Osteocyte (in vitro differentiated cells): ENCODE data around the gene PARD3B. TPM values are rescaled to one million over a fixed set of nuclear protein-coding genes. Genes with fewer than 3 reads are reported as not detected.

Experiments used
- DNase-seq: peaks from one replicate; pipeline ENCODE4 v3.0.0; 2021; ENCODE audit warnings: mixed read lengths; ENCODE audit not compliant: unreplicated experiment; ENCODE audit errors: extremely low spot score
- H3K27ac Mint-ChIP-seq: one replicate; pipeline ENCODE4 v1.8.0; 2021; ENCODE audit warnings: mild to moderate bottlenecking, mixed read lengths; ENCODE audit not compliant: unreplicated experiment
- H3K27me3 Mint-ChIP-seq: one replicate; pipeline ENCODE4 v1.8.0; 2021; ENCODE audit warnings: mixed read lengths; ENCODE audit not compliant: unreplicated experiment
- H3K36me3 Mint-ChIP-seq: one replicate; pipeline ENCODE4 v1.8.0; 2021; ENCODE audit warnings: mixed read lengths; ENCODE audit not compliant: unreplicated experiment
- H3K4me1 Mint-ChIP-seq: one replicate; pipeline ENCODE4 v1.8.0; 2021; ENCODE audit warnings: mixed read lengths; ENCODE audit not compliant: unreplicated experiment
- H3K4me3 Mint-ChIP-seq: one replicate; pipeline ENCODE4 v1.8.0; 2021; ENCODE audit warnings: mild to moderate bottlenecking, moderate library complexity, mixed read lengths; ENCODE audit not compliant: unreplicated experiment
- H3K9me3 Mint-ChIP-seq: one replicate; pipeline ENCODE4 v1.8.0; 2021; ENCODE audit warnings: mixed read lengths; ENCODE audit not compliant: unreplicated experiment
- total RNA-seq: library from RNA; stranded (reverse); gene quantifications from 2 replicates; pipeline ENCODE4 v1.2.1, GENCODE V29; 2021
- TF ChIP-seq, protein P1 (sequence below): fragments of 200-600 bp; sonication (generic); IDR thresholded peaks from 2 replicates; pipeline ENCODE4 v1.5.0; 2021; ENCODE audit warnings: antibody characterized with exemption, mild to moderate bottlenecking, moderate library complexity

Gene PARD3B
- total RNA-seq, 1 donor from 2014 or later, result 26.7 TPM

DNA sequence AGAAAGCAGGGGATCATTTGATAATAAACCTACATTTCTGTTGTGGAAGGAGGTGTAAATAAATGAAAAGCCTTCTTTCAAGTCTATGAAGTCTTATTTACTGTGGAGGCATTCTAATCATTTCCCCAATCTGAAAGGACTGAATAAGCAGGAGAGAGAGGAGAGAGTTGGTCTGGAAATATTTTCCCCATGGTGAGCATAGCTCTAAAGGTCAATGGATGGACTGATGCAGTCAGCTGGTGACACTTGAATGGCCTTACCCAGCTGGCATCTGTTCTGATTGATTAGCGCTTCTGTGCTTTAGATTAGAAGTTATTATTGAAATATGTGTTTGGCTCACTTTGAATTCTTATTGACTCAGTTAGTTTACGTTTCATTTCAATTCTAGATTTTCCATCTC, 122.7 kb downstream of the PARD3B start:
- H3K4me1 Mint-ChIP-seq, result peaks cover 9% of the 10 kb centered on the region
- no peak for DNase-seq
- no peak overlapping the region for H3K27ac Mint-ChIP-seq
- H3K36me3 Mint-ChIP-seq, result peaks cover 10% of the 10 kb centered on the region
- TF ChIP-seq, protein P1, sequence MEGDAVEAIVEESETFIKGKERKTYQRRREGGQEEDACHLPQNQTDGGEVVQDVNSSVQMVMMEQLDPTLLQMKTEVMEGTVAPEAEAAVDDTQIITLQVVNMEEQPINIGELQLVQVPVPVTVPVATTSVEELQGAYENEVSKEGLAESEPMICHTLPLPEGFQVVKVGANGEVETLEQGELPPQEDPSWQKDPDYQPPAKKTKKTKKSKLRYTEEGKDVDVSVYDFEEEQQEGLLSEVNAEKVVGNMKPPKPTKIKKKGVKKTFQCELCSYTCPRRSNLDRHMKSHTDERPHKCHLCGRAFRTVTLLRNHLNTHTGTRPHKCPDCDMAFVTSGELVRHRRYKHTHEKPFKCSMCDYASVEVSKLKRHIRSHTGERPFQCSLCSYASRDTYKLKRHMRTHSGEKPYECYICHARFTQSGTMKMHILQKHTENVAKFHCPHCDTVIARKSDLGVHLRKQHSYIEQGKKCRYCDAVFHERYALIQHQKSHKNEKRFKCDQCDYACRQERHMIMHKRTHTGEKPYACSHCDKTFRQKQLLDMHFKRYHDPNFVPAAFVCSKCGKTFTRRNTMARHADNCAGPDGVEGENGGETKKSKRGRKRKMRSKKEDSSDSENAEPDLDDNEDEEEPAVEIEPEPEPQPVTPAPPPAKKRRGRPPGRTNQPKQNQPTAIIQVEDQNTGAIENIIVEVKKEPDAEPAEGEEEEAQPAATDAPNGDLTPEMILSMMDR, result no peak
- no peaks in the 10 kb centered on the region for H3K27me3 Mint-ChIP-seq
- no peak overlapping the region for H3K4me3 Mint-ChIP-seq
- peaks cover 3% of the 10 kb centered on the region for H3K9me3 Mint-ChIP-seq

DNA sequence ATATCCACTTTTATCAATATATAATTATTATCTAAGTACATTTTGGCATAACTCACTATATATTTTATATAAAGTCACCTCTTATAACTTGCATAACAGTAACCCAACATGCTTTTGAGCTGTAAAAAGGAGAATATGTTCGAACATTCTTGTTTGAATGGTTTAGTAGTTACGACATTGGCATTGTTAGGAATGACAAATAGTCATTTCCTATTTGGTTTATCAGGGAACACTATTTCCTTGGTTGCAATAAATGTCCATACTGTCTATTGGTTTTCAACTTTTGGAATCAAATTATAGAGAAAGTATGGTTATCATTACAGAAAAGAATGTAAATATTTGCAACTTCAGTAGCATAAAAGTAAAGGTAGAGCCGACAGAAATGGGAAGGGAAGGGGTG, 124.1 kb downstream of the PARD3B start:
- H3K27ac Mint-ChIP-seq, result no peak overlapping the region
- DNase-seq, result no peak
- TF ChIP-seq, protein P1, result no peak
- H3K4me1 Mint-ChIP-seq, result peaks cover 8% of the 10 kb centered on the region
- H3K27me3 Mint-ChIP-seq, result no peaks in the 10 kb centered on the region
- peaks cover 10% of the 10 kb centered on the region for H3K36me3 Mint-ChIP-seq
- H3K4me3 Mint-ChIP-seq, result no peak overlapping the region
- peaks cover 3% of the 10 kb centered on the region for H3K9me3 Mint-ChIP-seq

DNA sequence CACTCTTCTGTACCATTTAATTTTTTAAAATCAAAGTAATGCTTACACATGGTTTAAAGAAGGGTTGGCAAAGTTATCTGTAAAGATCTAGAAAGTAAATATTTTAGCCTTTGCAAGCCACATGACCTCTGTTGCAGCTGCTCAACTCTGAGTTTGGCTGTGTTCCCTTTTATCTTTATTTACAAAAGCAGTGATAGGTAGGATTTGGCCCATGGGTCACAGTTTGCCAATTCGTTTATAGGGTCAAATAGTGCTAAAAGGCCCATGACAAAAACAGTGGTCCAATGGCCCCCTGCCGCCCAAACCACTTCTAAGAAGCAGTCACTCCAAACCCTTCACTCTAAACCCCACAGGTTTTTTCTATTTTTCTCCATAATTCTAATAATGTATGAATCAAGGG, 124.8 kb downstream of the PARD3B start:
- Mint-ChIP-seq H3K4me1 (peaks cover 8% of the 10 kb centered on the region), H3K4me3 (no peak overlapping the region), H3K9me3 (peaks cover 3% of the 10 kb centered on the region), H3K36me3 (peaks cover 10% of the 10 kb centered on the region), H3K27ac (no peak overlapping the region), H3K27me3 (no peaks in the 10 kb centered on the region)
- TF ChIP-seq, protein P1, result no peak
- no peak for DNase-seq

DNA sequence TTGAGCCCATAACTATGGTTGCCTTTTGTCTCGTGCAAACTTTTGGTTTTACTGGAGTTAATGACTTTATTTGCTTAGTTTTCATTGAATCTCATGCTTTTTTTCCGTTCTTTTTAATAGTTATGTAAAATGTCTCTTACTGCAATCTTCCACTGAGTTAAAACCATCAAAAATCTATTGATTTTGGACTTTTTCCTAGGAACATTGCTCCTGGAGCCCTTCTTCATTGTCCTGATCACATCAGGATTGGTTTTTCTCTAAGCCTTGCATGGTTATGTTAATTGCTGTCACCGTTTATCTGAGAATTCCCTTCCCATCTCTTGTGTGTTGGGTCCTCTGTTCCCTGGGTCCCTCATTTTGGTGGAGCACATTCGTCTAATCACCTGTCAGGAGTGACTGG, 125.5 kb downstream of the PARD3B start:
- TF ChIP-seq, protein P1, result no peak
- Mint-ChIP-seq H3K27ac (no peak overlapping the region), H3K9me3 (peaks cover 3% of the 10 kb centered on the region), H3K4me3 (no peak overlapping the region), H3K36me3 (peaks cover 10% of the 10 kb centered on the region), H3K27me3 (no peaks in the 10 kb centered on the region), H3K4me1 (peaks cover 8% of the 10 kb centered on the region)
- DNase-seq, result no peak

DNA sequence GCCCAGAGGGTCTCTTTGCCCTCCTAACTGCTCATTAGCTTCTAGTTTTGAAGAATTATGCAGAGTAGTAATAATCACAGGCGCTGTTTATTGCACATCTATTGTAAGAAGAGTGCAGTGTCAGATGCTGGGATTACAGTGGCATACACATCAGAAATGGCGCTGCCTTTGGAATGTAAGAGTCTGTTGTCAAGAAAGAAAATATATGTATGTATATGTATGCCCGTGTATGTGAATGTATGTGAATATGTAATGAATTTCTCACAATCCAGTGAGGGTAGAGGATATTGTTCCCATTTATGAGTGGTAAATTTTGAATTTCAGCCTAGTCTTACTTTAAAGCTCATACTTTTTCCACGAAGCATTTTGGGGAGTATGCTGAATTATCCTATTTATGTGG, 127.5 kb downstream of the PARD3B start:
- no peaks in the 10 kb centered on the region for H3K27me3 Mint-ChIP-seq

More for the DNA sequence above, 127.5 kb downstream of the PARD3B start:
- Mint-ChIP-seq H3K4me1 (peaks cover 8% of the 10 kb centered on the region), H3K27ac (no peak overlapping the region), H3K36me3 (peaks cover 10% of the 10 kb centered on the region), H3K9me3 (peaks cover 3% of the 10 kb centered on the region), H3K4me3 (no peak overlapping the region)
- TF ChIP-seq, protein P1, result no peak
- no peak for DNase-seq
